GM21619 (cell line): ENCODE results near the gene IRF3.

ENCODE experiments used
- ATAC-seq: cut with Tn5 transposase; IDR thresholded peaks from one replicate; pipeline ENCODE4 v1.9.1; 2021; ENCODE audit not compliant: unreplicated experiment

The IRF3 gene, protein sequence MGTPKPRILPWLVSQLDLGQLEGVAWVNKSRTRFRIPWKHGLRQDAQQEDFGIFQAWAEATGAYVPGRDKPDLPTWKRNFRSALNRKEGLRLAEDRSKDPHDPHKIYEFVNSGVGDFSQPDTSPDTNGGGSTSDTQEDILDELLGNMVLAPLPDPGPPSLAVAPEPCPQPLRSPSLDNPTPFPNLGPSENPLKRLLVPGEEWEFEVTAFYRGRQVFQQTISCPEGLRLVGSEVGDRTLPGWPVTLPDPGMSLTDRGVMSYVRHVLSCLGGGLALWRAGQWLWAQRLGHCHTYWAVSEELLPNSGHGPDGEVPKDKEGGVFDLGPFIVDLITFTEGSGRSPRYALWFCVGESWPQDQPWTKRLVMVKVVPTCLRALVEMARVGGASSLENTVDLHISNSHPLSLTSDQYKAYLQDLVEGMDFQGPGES

DNA sequence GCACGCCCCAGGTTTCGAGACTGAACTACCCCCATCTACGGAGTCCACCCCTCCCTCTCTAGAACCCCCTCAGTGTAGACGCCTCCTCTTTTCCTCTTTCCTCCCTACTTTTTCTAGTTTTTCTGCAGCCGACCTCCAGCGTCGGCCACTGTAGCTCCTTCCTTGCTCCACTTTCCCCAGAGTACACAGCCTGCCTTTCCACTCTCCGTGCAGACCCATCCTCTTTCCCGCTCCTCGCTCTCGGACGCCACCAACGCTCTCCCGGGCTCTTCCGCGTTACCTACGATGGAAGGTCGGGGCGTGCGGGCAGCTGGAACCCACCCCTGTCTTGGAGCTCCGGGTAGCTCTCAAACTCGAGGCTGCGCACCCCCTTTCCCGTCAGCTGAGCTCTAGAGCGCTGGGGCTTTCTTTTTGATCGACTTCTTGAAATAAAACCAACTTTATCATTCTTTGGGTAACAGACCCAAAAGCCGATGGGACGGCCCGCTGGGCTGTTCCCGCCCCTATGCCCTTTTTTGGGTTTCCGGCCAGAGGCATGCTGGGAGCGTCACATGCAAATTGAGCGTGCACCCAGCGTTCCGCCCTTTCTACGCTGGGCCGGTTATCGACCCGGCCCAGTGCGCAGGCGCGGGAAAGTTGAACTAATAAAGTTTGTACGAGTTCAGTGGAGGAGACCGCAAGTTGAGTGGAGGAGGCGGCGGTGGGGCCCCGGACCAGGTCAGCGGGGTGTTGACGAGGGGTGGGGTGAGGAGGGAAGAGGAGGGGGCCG lies at the start of gene IRF3, which contains the start of gene BCL2L12:
Gene IRF3 (minus strand): TSS at position 507 of the 769 bp plus-strand sequence. CDS start 1,019 bp downstream, outside the sequence.
Gene BCL2L12 (plus strand): TSS at position 583 of the 769 bp plus-strand sequence. CDS start 760 bp downstream, outside the sequence.
- peak; percentile 81 for ATAC-seq

DNA sequence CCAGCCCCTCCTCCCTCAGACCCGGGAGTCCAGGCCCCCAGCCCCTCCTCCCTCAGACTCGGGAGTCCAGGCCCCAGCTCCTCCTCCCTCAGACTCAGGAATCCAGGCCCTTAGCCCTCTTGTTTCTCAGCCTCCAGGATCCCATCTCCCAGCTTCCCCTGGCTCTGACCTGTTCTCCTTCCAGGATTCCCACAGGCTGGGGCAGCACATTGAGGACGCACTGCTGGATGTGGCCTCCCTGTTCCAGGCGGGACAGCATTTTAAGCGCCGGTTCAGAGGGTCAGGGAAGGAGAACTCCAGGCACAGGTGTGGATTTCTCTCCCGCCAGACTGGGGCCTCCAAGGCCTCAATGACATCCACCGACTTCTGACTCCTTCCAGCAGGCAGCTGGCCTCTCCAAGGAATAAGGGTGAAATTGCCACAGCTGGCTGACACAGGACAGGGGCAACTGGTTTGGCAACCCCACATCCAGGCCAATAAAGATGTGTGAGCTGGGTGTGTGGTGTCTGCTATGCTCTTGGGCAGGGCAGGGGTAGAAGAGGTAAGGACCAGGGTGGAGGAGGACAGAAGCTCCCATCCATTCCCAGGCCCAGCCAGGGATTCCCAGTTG lies 47.7 kb upstream of the IRF3 start:
- ATAC-seq: no peak

DNA sequence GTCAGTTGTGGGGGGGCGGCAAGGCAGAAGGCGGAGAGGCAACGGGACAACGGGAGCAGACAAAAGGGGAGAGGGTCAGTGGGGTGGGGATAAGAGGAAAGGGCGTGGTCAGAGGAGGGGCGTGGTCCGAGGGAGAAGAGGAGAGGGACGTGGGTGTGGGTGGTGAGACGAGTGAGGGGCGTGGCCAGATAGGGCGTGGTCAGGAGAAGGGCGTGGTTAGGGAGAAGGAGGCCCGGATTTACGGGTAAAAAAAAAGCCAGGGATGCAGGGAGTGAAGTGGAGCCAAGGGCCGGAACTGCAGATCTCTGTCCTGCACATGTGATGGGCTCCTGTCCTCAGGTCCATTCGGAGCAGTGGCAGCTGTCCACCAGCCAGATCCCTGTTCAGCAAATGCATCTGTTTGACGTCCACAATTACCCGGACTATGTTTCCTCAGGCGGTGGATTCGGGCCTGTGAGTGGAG lies 46.8 kb upstream of the IRF3 start:
- no peak for ATAC-seq

DNA sequence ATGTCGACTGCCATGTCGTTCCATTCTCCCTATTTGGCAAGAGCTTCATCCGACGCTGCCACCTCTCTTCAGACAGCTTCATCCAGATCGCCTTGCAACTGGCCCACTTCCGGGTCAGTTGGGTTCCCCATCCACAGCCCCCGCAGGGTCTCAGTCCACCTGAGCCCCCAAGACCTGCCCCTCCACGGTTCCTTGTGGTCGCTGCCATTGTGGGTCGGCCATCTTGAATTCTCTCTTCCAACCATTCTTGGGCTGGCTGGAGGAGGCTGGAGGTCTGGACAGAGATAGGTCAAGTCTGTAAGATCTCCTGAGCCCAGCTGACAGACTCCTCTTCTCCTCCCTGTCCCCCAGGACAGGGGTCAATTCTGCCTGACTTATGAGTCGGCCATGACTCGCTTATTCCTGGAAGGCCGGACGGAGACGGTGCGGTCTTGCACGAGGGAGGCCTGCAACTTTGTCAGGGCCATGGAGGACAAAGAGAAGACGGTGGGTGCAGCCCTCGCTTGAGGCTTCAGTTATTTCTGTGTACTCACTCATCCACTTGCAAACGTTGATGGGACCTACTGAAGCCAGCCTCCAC lies 44.8 kb upstream of the IRF3 start:
- no peak for ATAC-seq

DNA sequence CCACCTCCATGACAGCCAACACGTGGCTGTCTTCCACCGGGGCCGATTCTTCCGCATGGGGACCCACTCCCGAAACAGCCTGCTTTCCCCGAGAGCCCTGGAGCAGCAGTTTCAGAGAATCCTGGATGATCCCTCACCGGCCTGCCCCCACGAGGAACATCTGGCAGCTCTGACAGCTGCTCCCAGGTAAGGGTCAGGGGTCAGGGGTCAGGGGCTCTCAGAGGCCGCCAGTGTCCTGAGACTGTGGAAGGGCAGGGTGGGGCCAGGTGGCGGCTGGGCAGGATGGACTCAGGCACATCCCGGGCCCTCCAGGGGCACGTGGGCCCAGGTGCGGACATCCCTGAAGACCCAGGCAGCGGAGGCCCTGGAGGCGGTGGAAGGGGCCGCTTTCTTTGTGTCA lies 40.3 kb upstream of the IRF3 start:
- ATAC-seq: no peak

DNA sequence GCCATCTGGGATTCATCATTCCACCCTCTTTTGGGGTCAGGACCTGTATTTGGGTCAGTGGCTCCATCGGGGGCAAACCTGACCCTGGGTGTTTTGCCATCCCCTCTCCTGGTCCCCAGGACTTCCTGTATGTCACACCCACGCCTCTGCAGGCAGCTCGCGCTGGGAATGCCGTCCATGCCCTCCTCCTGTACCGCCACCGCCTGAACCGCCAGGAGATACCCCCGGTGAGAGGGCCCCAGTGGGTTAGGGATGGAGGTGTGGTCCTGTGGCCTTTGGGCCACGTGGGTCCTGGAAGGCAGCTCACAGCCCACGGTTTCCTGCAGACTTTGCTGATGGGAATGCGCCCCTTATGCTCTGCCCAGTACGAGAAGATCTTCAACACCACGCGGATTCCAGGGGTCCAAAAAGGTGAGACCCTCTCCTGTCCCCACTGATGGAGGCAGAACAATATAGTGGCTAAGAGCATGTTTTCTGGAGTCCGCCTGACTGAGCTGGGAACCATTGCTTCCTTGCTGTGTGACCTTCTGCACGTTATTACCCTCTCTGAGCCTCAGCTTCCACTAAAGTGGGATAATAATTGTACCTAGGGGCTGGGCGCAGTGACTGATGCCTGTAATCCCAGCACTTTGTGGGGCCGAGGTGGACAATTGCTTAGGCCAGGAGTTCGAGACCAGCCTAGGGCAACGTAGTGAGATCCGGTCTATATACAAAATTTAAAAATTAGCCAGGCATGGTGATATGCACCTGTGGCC lies 39.4 kb upstream of the IRF3 start:
- no peak for ATAC-seq

DNA sequence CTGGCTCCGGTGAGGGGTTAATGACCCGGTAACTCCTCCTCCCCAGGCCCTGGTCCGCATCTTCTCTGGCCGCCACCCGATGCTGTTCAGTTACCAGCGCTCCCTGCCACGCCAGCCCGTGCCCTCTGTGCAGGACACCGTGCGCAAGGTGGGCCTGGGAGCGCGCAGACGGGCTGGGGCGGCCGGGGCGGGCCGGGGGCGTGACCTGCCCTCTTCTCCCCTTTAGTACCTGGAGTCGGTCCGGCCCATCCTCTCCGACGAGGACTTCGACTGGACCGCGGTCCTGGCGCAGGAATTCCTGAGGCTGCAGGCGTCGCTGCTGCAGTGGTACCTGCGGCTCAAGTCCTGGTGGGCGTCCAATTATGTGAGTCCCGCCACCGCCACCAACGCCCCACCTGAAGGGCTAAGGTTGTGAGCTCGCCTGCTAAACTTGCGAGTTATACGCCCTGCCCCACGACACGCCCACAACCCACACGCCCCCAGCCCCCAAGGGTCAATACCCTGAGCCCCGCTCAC lies 35.7 kb upstream of the IRF3 start:
- ATAC-seq: no peak

DNA sequence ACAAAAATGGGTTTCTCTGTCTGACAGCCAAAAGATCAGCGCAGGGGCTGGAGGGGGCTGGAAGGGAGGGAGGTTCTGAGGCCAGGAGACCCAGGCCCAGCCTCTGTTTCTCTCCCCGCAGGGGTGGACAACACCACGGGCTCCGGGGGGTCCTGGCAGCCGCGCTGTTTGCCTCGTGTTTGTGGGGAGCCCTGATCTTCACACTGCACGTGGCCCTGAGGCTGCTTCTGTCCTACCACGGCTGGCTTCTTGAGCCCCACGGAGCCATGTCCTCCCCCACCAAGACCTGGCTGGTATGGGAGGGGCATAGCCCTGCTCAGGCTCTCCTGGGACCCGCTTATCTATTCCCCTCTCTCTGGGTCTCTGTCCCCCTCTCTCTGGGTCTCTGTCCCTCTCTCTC lies 34.9 kb upstream of the IRF3 start:
- ATAC-seq: no peak

DNA sequence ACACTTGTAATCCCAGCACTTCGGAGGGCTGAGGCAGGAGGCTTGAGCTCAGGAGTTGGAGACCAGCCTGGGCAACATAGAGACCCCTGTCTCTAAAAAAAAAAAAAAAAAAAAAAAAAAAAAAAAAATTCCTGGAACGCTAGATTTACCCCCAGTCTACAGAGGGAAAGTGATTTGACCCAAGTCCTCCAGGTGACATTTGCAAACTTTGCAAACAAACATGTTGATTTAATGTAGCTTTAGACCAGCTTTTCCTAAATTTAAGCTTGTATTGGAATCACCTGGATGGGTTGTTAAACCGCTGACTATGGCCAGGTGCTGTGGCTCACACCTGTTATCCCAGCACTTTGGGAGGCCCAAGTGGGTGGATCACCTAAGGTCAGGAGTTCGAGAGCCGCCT lies 33.7 kb upstream of the IRF3 start:
- no peak for ATAC-seq

DNA sequence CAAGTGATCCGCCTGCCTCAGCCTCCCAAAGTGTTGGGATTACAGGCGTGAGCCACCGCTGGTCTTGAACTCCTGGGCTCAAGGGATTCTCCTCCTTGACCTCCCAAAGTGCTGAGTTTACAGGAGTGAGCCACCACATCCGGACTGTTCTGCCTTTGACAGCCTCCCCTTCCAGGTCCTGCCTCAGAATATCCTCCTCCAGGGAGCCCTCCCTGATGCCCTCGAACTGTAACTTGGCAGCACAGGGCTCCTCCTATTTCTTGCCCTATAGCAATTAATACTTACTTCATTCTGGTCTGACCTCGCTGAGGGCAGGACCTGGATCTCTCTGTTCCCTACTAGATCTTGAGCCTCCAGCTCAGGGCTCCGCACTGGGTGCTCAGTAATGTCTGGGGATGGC lies 31.2 kb upstream of the IRF3 start:
- no peak for ATAC-seq

DNA sequence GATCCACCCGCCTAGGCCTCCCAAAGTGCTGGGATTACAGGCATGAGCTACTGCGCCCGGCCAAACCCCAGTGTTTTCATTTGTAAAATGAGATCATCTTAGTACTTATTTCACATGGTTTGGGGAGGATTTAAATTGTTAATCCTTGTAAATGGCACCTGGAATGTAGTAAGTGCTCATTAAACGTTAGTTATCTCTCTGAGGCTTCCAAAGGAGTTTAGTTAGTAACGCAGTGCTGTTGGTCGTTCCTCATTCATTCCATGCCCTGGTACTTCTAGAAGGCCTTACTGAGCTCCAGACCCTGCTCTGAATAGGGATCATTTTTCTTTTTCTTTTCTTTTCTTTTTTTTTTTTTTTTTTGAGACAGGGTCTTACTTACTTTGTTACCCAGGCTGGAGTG lies 30.5 kb upstream of the IRF3 start:
- no peak for ATAC-seq

DNA sequence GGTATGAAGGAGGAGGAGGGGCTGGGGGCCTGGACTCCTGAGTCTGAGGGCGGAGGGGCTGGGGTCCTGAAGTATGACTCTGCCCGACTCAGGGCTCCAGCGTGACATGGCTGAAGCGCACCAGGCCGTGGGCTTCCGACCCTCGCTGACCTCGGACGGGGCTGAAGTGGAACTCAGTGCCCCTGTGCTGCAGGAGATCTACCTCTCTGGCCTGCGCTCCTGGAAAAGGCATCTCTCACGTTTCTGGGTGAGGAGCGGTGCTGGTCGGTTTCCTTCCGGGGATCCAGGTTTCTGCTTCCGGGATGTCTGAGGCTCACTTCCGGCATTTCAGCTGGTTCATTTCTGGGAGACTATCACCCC lies 26.5 kb upstream of the IRF3 start:
- no peak for ATAC-seq

DNA sequence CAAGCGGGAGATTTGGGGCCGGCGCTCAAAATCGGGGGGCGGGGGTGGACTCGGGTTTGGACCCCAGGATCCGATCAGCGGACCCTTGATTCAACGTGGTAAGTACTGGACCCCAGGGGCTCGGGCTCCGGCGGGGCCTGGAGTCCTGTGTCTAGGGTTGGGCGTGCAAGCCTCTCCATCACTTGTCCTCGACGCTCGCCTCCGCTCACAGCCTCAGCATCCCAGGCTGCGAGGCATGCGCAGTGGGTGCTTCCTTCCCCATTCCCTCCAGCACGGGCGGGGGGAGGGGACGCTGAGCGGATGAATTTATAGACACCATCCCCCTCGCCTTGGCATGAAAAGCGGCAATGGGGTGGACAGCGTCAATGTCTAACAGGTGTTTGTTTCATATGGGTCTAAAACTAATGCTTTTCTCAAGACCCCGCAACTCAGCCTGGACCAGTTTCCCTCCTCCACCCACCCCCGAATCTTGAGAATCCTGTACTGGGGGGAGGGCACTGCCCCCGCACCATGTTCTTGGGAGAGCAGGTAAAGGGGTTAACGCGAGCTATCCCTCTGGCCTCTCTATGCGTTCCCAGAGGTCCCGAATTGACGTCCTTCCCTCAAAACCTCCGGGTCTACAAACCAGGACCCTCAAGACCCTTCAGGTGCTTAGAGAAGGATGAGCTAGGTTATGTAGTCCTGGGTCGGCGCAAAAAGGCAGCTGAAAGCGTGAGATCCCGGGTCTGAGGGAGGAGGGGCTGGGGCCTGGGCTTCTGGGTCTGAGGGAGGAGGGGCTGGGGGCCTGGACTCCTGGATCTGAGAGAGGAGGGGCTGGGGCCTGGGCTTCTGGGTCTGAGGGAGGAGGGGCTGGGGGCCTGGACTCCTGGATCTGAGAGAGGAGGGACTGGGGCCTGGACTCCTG lies 25.8 kb upstream of the IRF3 start:
- no peak for ATAC-seq

DNA sequence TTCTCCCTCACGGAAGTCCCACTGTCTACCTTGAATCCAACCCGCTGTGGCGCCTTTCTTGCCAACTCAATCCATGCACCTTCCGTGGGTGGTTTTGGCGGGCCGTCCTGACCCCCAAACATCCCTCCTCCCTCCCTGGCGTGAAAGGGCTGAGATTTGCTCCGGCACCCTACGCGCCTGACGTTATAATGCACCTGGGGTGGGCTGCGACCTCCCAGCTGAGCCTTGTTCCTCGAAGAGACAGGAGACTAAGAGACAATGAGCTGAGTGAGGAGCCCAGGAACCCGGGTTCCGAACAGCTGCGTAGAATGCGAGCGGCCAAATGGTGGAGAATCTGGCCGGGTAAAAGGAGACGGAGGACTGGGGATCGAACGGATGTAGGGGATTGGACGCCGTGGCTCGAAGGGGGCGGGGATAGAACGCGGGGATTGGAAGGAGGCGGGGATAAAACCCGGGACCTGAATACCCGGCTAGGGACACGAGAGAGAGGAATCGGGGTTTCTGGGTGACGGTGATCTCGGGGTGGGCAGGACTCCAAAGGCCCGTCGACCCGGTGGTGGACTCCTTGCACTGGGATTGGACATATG lies 25.1 kb upstream of the IRF3 start, which contains the start of gene CPT1C:
Gene CPT1C (plus strand): TSS at position 461 of the 587 bp plus-strand sequence. CDS start 1,137 bp downstream, outside the sequence.
- ATAC-seq: no peak

DNA sequence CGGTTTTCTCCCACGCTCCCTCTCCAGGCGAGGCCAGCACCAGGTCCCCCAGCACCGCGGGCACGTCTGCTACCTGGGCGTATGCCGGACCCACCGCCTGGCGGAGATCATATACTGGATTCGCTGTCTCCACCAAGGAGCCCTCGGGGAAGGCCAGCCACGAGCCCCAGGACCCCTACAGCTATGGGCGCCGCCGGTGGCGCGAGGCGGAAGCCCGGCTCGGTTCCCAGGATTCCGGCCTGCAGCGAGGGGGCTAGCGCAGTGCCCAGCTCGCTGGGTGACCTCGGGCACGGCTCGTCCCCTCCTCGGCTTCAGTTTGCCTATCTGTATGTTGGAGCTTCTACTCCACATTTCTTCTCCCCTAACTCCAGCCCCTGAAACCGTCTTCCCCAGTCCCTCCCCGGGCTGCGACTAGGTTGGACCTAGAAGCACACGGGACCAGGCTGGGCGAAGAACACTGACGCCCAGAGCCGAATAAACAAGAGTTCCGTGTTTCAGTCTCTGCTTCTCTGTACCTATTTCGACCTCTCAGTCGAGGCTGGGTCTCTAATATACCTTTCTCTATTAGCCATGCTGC lies 24.5 kb upstream of the IRF3 start:
- ATAC-seq: no peak

DNA sequence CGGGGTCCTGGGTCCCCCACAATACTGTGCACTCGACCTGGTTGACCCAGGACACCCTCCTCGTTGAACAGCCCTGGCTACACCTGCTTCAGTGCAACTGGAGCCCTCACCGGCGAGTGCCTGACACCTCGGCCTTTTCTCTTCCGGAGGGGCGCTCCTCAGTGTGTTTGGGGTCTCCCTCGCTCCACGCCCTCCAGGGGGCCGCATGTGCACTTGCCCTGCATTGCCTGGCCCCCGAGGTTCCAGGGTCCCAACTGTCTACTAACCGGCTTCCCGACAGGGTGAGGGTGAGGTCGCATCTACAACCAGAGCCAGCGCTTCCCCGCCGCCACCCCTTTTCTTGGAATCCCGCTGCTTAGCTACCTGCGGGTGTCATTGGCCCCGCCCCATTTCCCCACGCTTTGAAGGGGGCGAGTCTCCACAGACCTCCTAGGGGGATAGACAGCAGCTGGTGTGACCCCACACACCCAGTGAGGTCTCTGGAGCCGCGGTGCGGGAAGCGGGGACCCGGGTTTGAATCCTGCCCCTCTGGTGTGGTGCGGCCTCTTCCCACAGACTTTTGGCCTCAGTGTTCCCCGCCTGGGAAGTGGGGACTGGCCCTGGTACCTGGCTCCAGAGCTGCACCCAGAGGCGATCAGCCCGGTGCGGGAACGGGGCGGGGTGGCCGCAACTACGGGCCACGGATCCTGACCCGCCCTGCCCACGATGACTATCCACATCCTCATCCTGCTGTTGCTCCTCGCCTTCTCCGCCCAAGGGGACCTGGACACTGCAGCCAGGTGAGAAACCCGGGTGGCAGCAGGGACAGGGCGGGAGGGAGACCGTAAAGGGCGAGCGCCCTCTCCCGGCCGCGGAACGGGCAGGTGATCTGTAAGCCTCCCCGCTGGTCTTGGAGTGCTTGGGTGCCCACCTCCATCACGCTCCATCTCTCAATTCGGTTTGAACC lies 23.7 kb upstream of the IRF3 start, which contains the start of gene ADM5:
Gene ADM5 (plus strand): TSS at position 462 of the 946 bp plus-strand sequence. CDS start 244 bp downstream, at position 706.
- no peak for ATAC-seq

DNA sequence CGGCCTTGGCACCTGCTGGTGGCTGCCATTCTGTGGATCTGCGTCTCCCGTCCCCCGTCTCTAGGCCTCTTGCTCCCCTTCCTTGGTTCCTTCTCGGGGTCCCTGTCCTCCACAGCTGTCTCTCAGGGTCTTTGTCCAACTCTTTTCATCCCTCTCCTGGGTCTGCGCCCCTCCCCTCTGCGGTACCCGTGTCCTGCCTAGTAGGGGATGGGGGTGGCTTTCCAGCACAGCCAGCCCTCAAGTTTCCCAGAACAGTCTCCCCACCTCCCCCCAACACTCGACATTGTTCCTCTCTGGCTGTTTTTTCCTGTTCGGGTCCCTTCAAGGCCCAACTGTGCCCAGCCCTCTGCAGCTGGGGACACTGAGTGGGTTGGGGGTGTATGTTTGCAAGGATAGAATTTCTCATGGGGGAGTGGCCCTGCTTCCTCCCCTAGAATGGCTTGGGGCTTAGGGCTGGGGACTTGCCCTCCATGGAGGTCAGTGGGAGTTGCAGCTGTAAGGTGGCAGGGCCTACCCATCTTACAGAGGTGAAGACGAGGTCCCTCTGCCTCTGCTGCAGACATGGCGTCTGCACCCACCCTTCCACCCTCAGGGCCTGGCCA lies 23.0 kb upstream of the IRF3 start:
- ATAC-seq: no peak
